Measurements from ENCODE around the gene TMEM119.

DNA sequence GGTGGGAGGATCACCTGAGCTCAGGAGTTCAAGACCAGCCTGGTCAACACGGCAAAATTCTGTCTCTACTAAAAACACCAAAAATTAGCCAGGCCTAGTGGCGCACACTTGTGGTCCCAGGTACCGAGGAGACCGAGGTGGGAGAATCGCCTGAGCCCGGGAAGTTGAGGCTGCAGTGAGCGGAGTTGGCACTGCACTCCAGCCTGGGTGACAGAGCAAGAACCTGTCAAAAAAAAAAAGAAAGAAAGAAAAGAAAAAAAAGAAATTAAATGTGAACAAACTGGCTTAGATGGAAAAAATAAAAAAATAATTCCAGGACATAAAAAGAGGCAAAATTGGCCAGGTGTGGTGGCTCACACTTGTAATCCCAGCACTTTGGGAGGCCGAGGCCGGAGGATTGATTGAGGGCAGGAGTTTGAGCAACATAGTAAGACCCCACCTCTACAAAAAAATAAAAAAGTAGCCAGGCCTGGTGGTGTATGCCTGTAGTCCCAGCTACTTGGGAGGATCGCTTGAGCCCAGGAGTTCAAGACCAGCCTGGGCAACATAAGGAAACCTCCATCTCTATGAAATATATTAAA, 3.5 kb downstream of the TMEM119 start:
- TF ChIP-seq CTCF (IDR thresholded peaks at IDR 0.05; ENCODE audit: insufficient read depth, low read length) (no peak), GABPA (IDR thresholded peaks at IDR 0.05; ENCODE audit: low read depth) (no peak)
